HG03457 (cell line): ENCODE data around the gene RRN3.
"Not testable (repeated sequence)": the region's sequence is repeated elsewhere in the genome, so short reads cannot be mapped to it uniquely, and the experiment has no call there.

Source experiments
- ATAC-seq: cut with Tn5 transposase; IDR thresholded peaks from one replicate; pipeline ENCODE4 v1.9.1; 2021; ENCODE audit warnings: moderate number of reproducible peaks; ENCODE audit not compliant: unreplicated experiment

RRN3 gene

GRCh38 chr16:15052747-15053476 lies 41.2 kb downstream of the RRN3 start:
- no peak for ATAC-seq

- ATAC-seq = no peak
Measured at GRCh38 chr16:15051387-15051951, 42.6 kb downstream of the RRN3 start.

- not testable (repeated sequence) for ATAC-seq
Measured at GRCh38 chr16:15050440-15050839, 43.6 kb downstream of the RRN3 start.

- ATAC-seq = no peak
Measured at GRCh38 chr16:15049581-15050180, 44.4 kb downstream of the RRN3 start.

- no peak for ATAC-seq
Measured at GRCh38 chr16:15046692-15047376, 47.2 kb downstream of the RRN3 start.

GRCh38 chr16:15045270-15045669 lies 48.8 kb downstream of the RRN3 start:
- ATAC-seq = not testable (repeated sequence)

GRCh38 chr16:15044286-15044685 lies 49.8 kb downstream of the RRN3 start:
- no peak for ATAC-seq

- ATAC-seq = no peak
Measured at GRCh38 chr16:15043344-15043743, 50.7 kb downstream of the RRN3 start.

GRCh38 chr16:15041271-15042004 lies 52.6 kb downstream of the RRN3 start:
- ATAC-seq = no peak

GRCh38 chr16:15038689-15039088 lies 55.4 kb downstream of the RRN3 start:
- ATAC-seq = no peak

- no peak for ATAC-seq
Measured at GRCh38 chr16:15037745-15038144, 56.3 kb downstream of the RRN3 start.

- no peak for ATAC-seq
Measured at GRCh38 chr16:15037003-15037402, 57.1 kb downstream of the RRN3 start.

- ATAC-seq = no peak
Measured at GRCh38 chr16:15035163-15035729, 58.8 kb downstream of the RRN3 start.

- ATAC-seq = no peak
Measured at GRCh38 chr16:15034266-15035162, 59.6 kb downstream of the RRN3 start.

GRCh38 chr16:15033309-15033707 lies 60.8 kb downstream of the RRN3 start:
- ATAC-seq = no peak

- ATAC-seq = no peak
Measured at GRCh38 chr16:15032547-15033308, 61.3 kb downstream of the RRN3 start.

- ATAC-seq = no peak
Measured at GRCh38 chr16:15031586-15031985, 62.5 kb downstream of the RRN3 start.

- no peak for ATAC-seq
Measured at GRCh38 chr16:15031179-15031578, 62.9 kb downstream of the RRN3 start.

GRCh38 chr16:15029749-15030148 lies 64.3 kb downstream of the RRN3 start:
- not testable (repeated sequence) for ATAC-seq
